HEK293 (cell line): Measurements from ENCODE around the gene RCSD1.
A peak's percentile ranks its signal among the peaks of the same experiment; 100 is the strongest.

Experiments used
- CTCF ChIA-PET: fragments of 350-600 bp; formaldehyde crosslinking; extraction: SDS; loops from one replicate; lab custom pipeline; 2021; ENCODE audit warnings: antibody characterized with exemption; lab: Yijun Ruan, JAX
- POLR2A ChIA-PET: fragments of 300-600 bp; formaldehyde crosslinking; extraction: SDS; loops from one replicate; lab custom pipeline; 2020; ENCODE audit warnings: antibody characterized with exemption, inconsistent platforms; lab: Yijun Ruan, JAX
- H3K27ac ChIP-seq: fragments of 200-500 bp; sonication (Bioruptor generic); 2 replicates; pipeline ENCODE4 v1.5.1; 2014; ENCODE audit warnings: low read depth, low read length, control low read depth, inconsistent platforms; ENCODE audit errors: extremely low read depth
- H3K36me3 ChIP-seq, 2 experiments: fragments of 200-500 bp in 1 of 2; sonication (Bioruptor generic) in 1 of 2; 1 replicate in 1 of 2; 2 replicates in 1 of 2; pipeline ENCODE4 v1.5.1; 2014 to 2017; ENCODE audit warnings: inconsistent platforms in 2 of 2, low read length in 2 of 2; ENCODE audit not compliant: control insufficient read depth in 2 of 2, insufficient read depth in 1 of 2
- H3K4me1 ChIP-seq: fragments of 200-500 bp; sonication (Bioruptor generic); 2 replicates; pipeline ENCODE4 v1.5.1; 2014; ENCODE audit warnings: mild to moderate bottlenecking, low read length, inconsistent platforms; ENCODE audit not compliant: control insufficient read depth, insufficient read depth
- H3K4me3 ChIP-seq: 2 replicates; pipeline ENCODE4 v1.5.1; 2011; ENCODE audit warnings: low read depth, mild to moderate bottlenecking, control low read depth, low read length, moderate library complexity
- H3K9me3 ChIP-seq: fragments of 200-500 bp; sonication (Bioruptor generic); 2 replicates; pipeline ENCODE4 v1.5.1; 2014; ENCODE audit warnings: low read depth, low read length, inconsistent platforms; ENCODE audit not compliant: control insufficient read depth, insufficient read depth
- ATF2 ChIP-seq: fragments of 450-650 bp; formaldehyde crosslinking; IDR thresholded peaks from 2 replicates; pipeline ENCODE4 v1.5.1; 2016; ENCODE audit warnings: missing biosample characterization, missing genetic modification characterization, low read depth
- GLIS1 ChIP-seq: fragments of 450-650 bp; formaldehyde crosslinking; IDR thresholded peaks from 2 replicates; pipeline ENCODE4 v1.5.1; 2016; ENCODE audit warnings: missing biosample characterization, missing genetic modification characterization
- GLIS2 ChIP-seq: fragments of 450-650 bp; formaldehyde crosslinking; IDR thresholded peaks from 2 replicates; pipeline ENCODE4 v1.5.1; 2016; ENCODE audit warnings: missing biosample characterization, missing genetic modification characterization
- PATZ1 ChIP-seq: fragments of 450-650 bp; formaldehyde crosslinking; IDR thresholded peaks from 2 replicates; pipeline ENCODE4 v1.5.1; 2016; ENCODE audit warnings: missing biosample characterization, missing genetic modification characterization
- SCRT1 ChIP-seq: fragments of 450-650 bp; formaldehyde crosslinking; IDR thresholded peaks from 2 replicates; pipeline ENCODE4 v1.5.1; 2016; ENCODE audit warnings: missing biosample characterization, missing genetic modification characterization, borderline replicate concordance
- YY1 ChIP-seq: fragments of 450-650 bp; formaldehyde crosslinking; IDR thresholded peaks from 2 replicates; pipeline ENCODE4 v1.5.1; 2018; ENCODE audit warnings: missing biosample characterization, missing genetic modification characterization
- ZBTB49 ChIP-seq: fragments of 450-650 bp; formaldehyde crosslinking; IDR thresholded peaks from 2 replicates; pipeline ENCODE4 v1.5.1; 2016; ENCODE audit warnings: missing biosample characterization, missing genetic modification characterization, low read depth
- ZFP3 ChIP-seq: fragments of 450-650 bp; formaldehyde crosslinking; IDR thresholded peaks from 2 replicates; pipeline ENCODE4 v1.5.1; 2016; ENCODE audit warnings: low read depth, missing biosample characterization, missing genetic modification characterization
- ZFP37 ChIP-seq: fragments of 450-650 bp; formaldehyde crosslinking; IDR thresholded peaks from 2 replicates; pipeline ENCODE4 v1.5.1; 2016; ENCODE audit warnings: missing biosample characterization, missing genetic modification characterization
- ZNF121 ChIP-seq: fragments of 450-650 bp; formaldehyde crosslinking; IDR thresholded peaks from 2 replicates; pipeline ENCODE4 v1.5.1; 2016; ENCODE audit warnings: missing biosample characterization, missing genetic modification characterization
- ZNF132 ChIP-seq: fragments of 450-650 bp; formaldehyde crosslinking; IDR thresholded peaks from 2 replicates; pipeline ENCODE4 v1.5.1; 2017; ENCODE audit warnings: missing biosample characterization, missing genetic modification characterization, borderline replicate concordance
- ZNF140 ChIP-seq: fragments of 450-650 bp; formaldehyde crosslinking; IDR thresholded peaks from 2 replicates; pipeline ENCODE4 v1.5.1; 2016; ENCODE audit warnings: missing biosample characterization, missing genetic modification characterization
- ZNF23 ChIP-seq: fragments of 450-650 bp; formaldehyde crosslinking; IDR thresholded peaks from 2 replicates; pipeline ENCODE4 v1.5.1; 2016; ENCODE audit warnings: missing biosample characterization, missing genetic modification characterization, borderline replicate concordance
- ZNF24 ChIP-seq: fragments of 450-650 bp; formaldehyde crosslinking; IDR thresholded peaks from 2 replicates; pipeline ENCODE4 v1.5.1; 2016; ENCODE audit warnings: missing biosample characterization, missing genetic modification characterization
- ZNF335 ChIP-seq: fragments of 450-650 bp; formaldehyde crosslinking; conservative IDR thresholded peaks from 2 replicates; pipeline ENCODE4 v1.5.1; 2016; ENCODE audit warnings: missing biosample characterization, missing genetic modification characterization
- ZNF341 ChIP-seq: fragments of 450-650 bp; formaldehyde crosslinking; IDR thresholded peaks from 2 replicates; pipeline ENCODE4; 2016; ENCODE audit warnings: low read depth, missing biosample characterization, missing genetic modification characterization
- ZNF416 ChIP-seq: fragments of 450-650 bp; formaldehyde crosslinking; IDR thresholded peaks from 2 replicates; pipeline ENCODE4 v1.5.1; 2016; ENCODE audit warnings: missing biosample characterization, missing genetic modification characterization
- ZNF449 ChIP-seq: fragments of 450-650 bp; formaldehyde crosslinking; IDR thresholded peaks from 2 replicates; pipeline ENCODE4 v1.5.1; 2017; ENCODE audit warnings: missing biosample characterization, mild to moderate bottlenecking, missing genetic modification characterization, moderate library complexity
- ZNF529 ChIP-seq: fragments of 450-650 bp; formaldehyde crosslinking; IDR thresholded peaks from 2 replicates; pipeline ENCODE4 v1.5.1; 2017; ENCODE audit warnings: missing genetic modification characterization, missing biosample characterization; ENCODE audit not compliant: insufficient replicate concordance
- ZNF596 ChIP-seq: fragments of 450-650 bp; IDR thresholded peaks from 2 replicates; pipeline ENCODE4 v1.5.0; 2018; ENCODE audit warnings: missing biosample characterization, mild to moderate bottlenecking, missing genetic modification characterization, moderate library complexity
- ZNF623 ChIP-seq: fragments of 450-650 bp; formaldehyde crosslinking; IDR thresholded peaks from 2 replicates; pipeline ENCODE4 v1.5.1; 2016; ENCODE audit warnings: missing biosample characterization, missing genetic modification characterization
- ZSCAN16 ChIP-seq: fragments of 450-650 bp; formaldehyde crosslinking; IDR thresholded peaks from 2 replicates; pipeline ENCODE4 v1.5.1; 2016; ENCODE audit warnings: missing biosample characterization, missing genetic modification characterization
- ZSCAN5A ChIP-seq: fragments of 450-650 bp; formaldehyde crosslinking; IDR thresholded peaks from 2 replicates; pipeline ENCODE4 v1.5.1; 2016; ENCODE audit warnings: missing biosample characterization, missing genetic modification characterization

Gene RCSD1

GRCh38 chr1:167656657-167657056 is 26.6 kb downstream of the RCSD1 start:
- no peaks in the 10 kb centered on the region for H3K9me3 ChIP-seq
- TF ChIP-seq ZFP3 (no peak), ZFP37 (tag by site-specific recombination) (no peak), ZBTB49 (tag by site-specific recombination) (no peak), ZNF529 (tag by site-specific recombination) (no peak), ZSCAN16 (tag by site-specific recombination) (no peak), ZSCAN5A (tag by site-specific recombination) (no peak)
- TF ChIP-seq, all 188 proteins: peak for 0
- no peak overlapping the region for H3K27ac ChIP-seq
- no peak overlapping the region for H3K4me3 ChIP-seq
- peaks cover 13% of the 10 kb centered on the region for H3K4me1 ChIP-seq
- no peaks in the 10 kb centered on the region for H3K36me3 ChIP-seq
- POLR2A ChIA-PET: no interaction called here
- CTCF ChIA-PET: interaction anchor here (1.2 kb wide), 1 partner anchor 31 kb away, joined by 3 read pairs; no protein-coding TSS in a partner anchor

- ChIA-PET POLR2A (no interaction called here), CTCF (no interaction called here)
- H3K4me3 ChIP-seq: no peak overlapping the region
- no peak for TF ChIP-seq ZNF416 (tag by site-specific recombination)
- TF ChIP-seq ZNF623 (tag by site-specific recombination): no peak
- peak; percentile 75 for TF ChIP-seq YY1 (tag by site-specific recombination)
- peak; percentile 82 for TF ChIP-seq ATF2 (tag by site-specific recombination)
- TF ChIP-seq ZNF23: no peak
- peak; percentile 53 for TF ChIP-seq ZNF341 (tag by site-specific recombination)
- 0 out of 2 replicates have a peak, but pooled peaks have one; percentile 48 for TF ChIP-seq ZFP3
- no peak for TF ChIP-seq ZNF121
- TF ChIP-seq ZNF140 (tag by site-specific recombination): peak; percentile 33; the same call in 1 of the 2 replicates
- TF ChIP-seq ZNF335 (tag by site-specific recombination): peak; percentile 35; the same call in 1 of the 2 replicates
- TF ChIP-seq GLIS1: peak; percentile 98
- TF ChIP-seq GLIS2 (tag by site-specific recombination): peak; percentile 62; the same call in 1 of the 2 replicates
- TF ChIP-seq ZNF596 (tag by site-specific recombination): peak; percentile 93
- peak; percentile 96 for TF ChIP-seq ZNF24 (tag by site-specific recombination)
- no peak for TF ChIP-seq ZNF132 (tag by site-specific recombination)
- TF ChIP-seq ZNF449: peak; percentile 55
- peak; percentile 98 for TF ChIP-seq SCRT1
- peak; percentile 92 for TF ChIP-seq PATZ1 (tag by site-specific recombination)
Observed at GRCh38 chr1:167658574-167659328, 28.7 kb downstream of the RCSD1 start.

More at GRCh38 chr1:167658574-167659328, 28.7 kb downstream of the RCSD1 start:
- Histone ChIP-seq H3K9me3 (no peaks in the 10 kb centered on the region), H3K36me3 (no peaks in the 10 kb centered on the region), H3K27ac (peak overlapping the region; percentile 70), H3K4me1 (peaks cover 17% of the 10 kb centered on the region)
